Astrocyte (in vitro differentiated cells and primary cell): ENCODE data around the gene DOCK3.

Experiments used
- CTCF ChIP-seq: IDR thresholded peaks from 2 replicates; pipeline ENCODE4 v1.5.1; 2011; ENCODE audit warnings: low read depth, mild to moderate bottlenecking, inconsistent platforms, low read length, moderate library complexity; ENCODE audit not compliant: insufficient read depth
- EZH2 ChIP-seq: IDR thresholded peaks from 2 replicates; pipeline ENCODE4 v1.6.1; 2012; ENCODE audit warnings: mild to moderate bottlenecking, low read length, inconsistent platforms; ENCODE audit not compliant: insufficient read depth

GRCh38 chr3:50696276-50696675, 21.5 kb downstream of the DOCK3 start:
- TF ChIP-seq CTCF (no peak), EZH2 (no peak)
